Upper lobe of left lung (tissue), 6 donors: Measurements from ENCODE around the gene METTL3. TPM values are rescaled to one million over a fixed set of nuclear protein-coding genes. Genes with fewer than 3 reads are reported as not detected.

Experiments used
- ATAC-seq, 2 donors: fragments of 200-7000 bp; cut with Tn5 transposase; one replicate each; pipeline ENCODE4 v1.9.1; 2022; ENCODE audit warnings: mild to moderate bottlenecking in 2 of 2, moderate library complexity in 2 of 2; ENCODE audit not compliant: low FRiP score in 2 of 2
- DNase-seq, 2 donors: peaks; one replicate each; pipeline ENCODE4 v3.0.0-alpha.2; 2019 to 2020
- H3K27ac ChIP-seq, 4 donors: fragments of 200-600 bp; sonication (generic); one replicate each; pipeline ENCODE4 v1.5.1; 2016 to 2019
- H3K27me3 ChIP-seq, 4 donors: fragments of 200-600 bp; sonication (generic); one replicate each; pipeline ENCODE4 v1.5.1; 2017 to 2019
- H3K36me3 ChIP-seq, 4 donors: fragments of 200-600 bp; sonication (generic); one replicate each; pipeline ENCODE4 v1.5.1; 2016 to 2019
- H3K4me1 ChIP-seq, 4 donors: fragments of 200-600 bp; sonication (generic); one replicate each; pipeline ENCODE4 v1.5.1; 2018 to 2019
- H3K4me3 ChIP-seq, 4 donors: fragments of 200-600 bp; sonication (generic); one replicate each; pipeline ENCODE4 v1.5.1; 2017 to 2019; ENCODE audit warnings: mild to moderate bottlenecking in 2 of 4, moderate library complexity in 1 of 4
- H3K9me3 ChIP-seq, 4 donors: fragments of 200-600 bp; sonication (generic); one replicate each; pipeline ENCODE4 v1.5.1; 2018 to 2019
- CTCF ChIP-seq, 6 experiments: fragments of 450-650 bp in 4 of 6; fragments of 200-600 bp in 2 of 6; sonication (generic) in 2 of 6; IDR thresholded peaks; one replicate each; pipeline ENCODE4 v1.5.1; 2016 to 2019; ENCODE audit warnings: antibody characterized with exemption in 6 of 6
- EP300 ChIP-seq, 4 donors: sonication (generic); formaldehyde crosslinking; IDR thresholded peaks; one replicate each; pipeline ENCODE4 v1.5.1; 2017; ENCODE audit warnings: antibody characterized with exemption in 4 of 4, control low read depth in 2 of 4
- POLR2A ChIP-seq, 4 donors: fragments of 450-650 bp; IDR thresholded peaks; one replicate each; pipeline ENCODE4 v1.5.1; 2016 to 2017; ENCODE audit warnings: antibody characterized with exemption in 4 of 4, mild to moderate bottlenecking in 2 of 4
- POLR2AphosphoS5 ChIP-seq, 2 donors: sonication (generic); formaldehyde crosslinking; IDR thresholded peaks; one replicate each; pipeline ENCODE4 v1.5.1; 2017; ENCODE audit warnings: antibody characterized with exemption in 2 of 2
- WGBS, 2 donors: methylation state at CpG; one replicate each; pipeline ENCODE4 v1.1.5; 2017 to 2018; 5-methylcytosine and 5-hydroxymethylcytosine counted together
- total RNA-seq, 6 donors: library from RNA; depleted of rRNA in 4 of 6; stranded (reverse); fragments of >200 nt in 4 of 6; gene quantifications; one replicate each; pipeline versions ENCODE4 v1.1.0 to v1.2.1, GENCODE V29; 2016 to 2021
- donor health status: DM: no; HTN: no; CAD: no; lungs with moderate emphysema.
- donor health status: DM: no; HTN: yes; CAD: no; lungs with severe emphysema.

Gene METTL3
- total RNA-seq, 6 donors from 2014 or later = 41.7 to 126 (median 47.7) TPM

- H3K27me3 ChIP-seq = no peaks in the 10 kb centered on the region
Measured at GRCh38 chr14:21526672-21527317, 15.7 kb upstream of the METTL3 start.

GRCh38 chr14:21525962-21526671 is 15.0 kb upstream of the METTL3 start, which contains the start of gene SALL2:
Gene SALL2, minus strand, starts transcription at chr14:21526346. Its CDS starts 219 bp downstream, at chr14:21526127.
- Histone ChIP-seq H3K27ac (peak within 1 kb of the TSS; percentile 65 to 78 (median 72)), H3K4me3 (peak within 1 kb of the TSS; percentile 39 to 90 (median 73)), H3K27me3 (no peaks in the 10 kb centered on the region), H3K36me3 (no peaks in the 10 kb centered on the region), H3K4me1 (peaks cover 3 to 26% (median 15%) of the 10 kb centered on the region in 4 donors), H3K9me3 (no peaks in the 10 kb centered on the region)
- peak; percentile 85 to 88 for DNase-seq
- peak; percentile 84 to 93 for ATAC-seq
- WGBS, 2 donors = 0 to 1% methylated on average over 25 to 42 of the region's 43 CpGs
- TF ChIP-seq EP300 (IDR thresholded peaks at IDR 0.05) = no peak
- TF ChIP-seq POLR2A (IDR thresholded peaks at IDR 0.05) = peak in 1 of 4 donors; percentile 34

More at GRCh38 chr14:21526672-21527317, 15.7 kb upstream of the METTL3 start:
- DNase-seq (no peak), ATAC-seq (no peak)
- Histone ChIP-seq H3K4me1 (peaks cover 3 to 24% (median 14%) of the 10 kb centered on the region in 4 donors), H3K27ac (peak overlapping the region; percentile 65 to 78 (median 72)), H3K4me3 (peak overlapping the region; percentile 39 to 90 (median 73)), H3K9me3 (no peaks in the 10 kb centered on the region), H3K36me3 (no peaks in the 10 kb centered on the region)
- 16 to 24% methylated on average over 13 of the region's 13 CpGs for WGBS, 2 donors
- TF ChIP-seq EP300 (IDR thresholded peaks at IDR 0.05) (no peak), POLR2A (IDR thresholded peaks at IDR 0.05) (no peak), POLR2AphosphoS5 (IDR thresholded peaks at IDR 0.05) (no peak), CTCF (IDR thresholded peaks at IDR 0.05) (no peak)

GRCh38 chr14:21525571-21525961 is 14.4 kb upstream of the METTL3 start:
- TF ChIP-seq POLR2A (IDR thresholded peaks at IDR 0.05) (no peak), CTCF (IDR thresholded peaks at IDR 0.05) (no peak), POLR2AphosphoS5 (IDR thresholded peaks at IDR 0.05) (no peak), EP300 (IDR thresholded peaks at IDR 0.05) (no peak)
- DNase-seq (no peak), ATAC-seq (peak; percentile 23 to 28)
- Histone ChIP-seq H3K4me1 (peaks cover 3 to 26% (median 15%) of the 10 kb centered on the region in 4 donors), H3K4me3 (peak overlapping the region; percentile 39 to 90 (median 73)), H3K27me3 (no peaks in the 10 kb centered on the region), H3K9me3 (no peaks in the 10 kb centered on the region), H3K27ac (peak overlapping the region; percentile 65 to 78 (median 72)), H3K36me3 (no peaks in the 10 kb centered on the region)
- 49 to 63% methylated on average over 9 to 10 of the region's 12 CpGs for WGBS, 2 donors

GRCh38 chr14:21524575-21525490 is 13.7 kb upstream of the METTL3 start:
- no peaks in the 10 kb centered on the region for H3K36me3 ChIP-seq
- ATAC-seq = no peak
- peak overlapping the region in 2 of 4 donors; percentile 70 to 73 for H3K27ac ChIP-seq
- no peak for DNase-seq
- no peaks in the 10 kb centered on the region for H3K9me3 ChIP-seq
- peaks cover 3 to 26% (median 15%) of the 10 kb centered on the region in 4 donors for H3K4me1 ChIP-seq
- no peaks in the 10 kb centered on the region for H3K27me3 ChIP-seq
- TF ChIP-seq POLR2AphosphoS5 (IDR thresholded peaks at IDR 0.05) (no peak), POLR2A (IDR thresholded peaks at IDR 0.05) (no peak), CTCF (IDR thresholded peaks at IDR 0.05) (no peak), EP300 (IDR thresholded peaks at IDR 0.05) (no peak)
- WGBS, 2 donors = 82 to 90% methylated on average over 5 to 17 of the region's 18 CpGs
- peak overlapping the region in 2 of 4 donors; percentile 73 to 90 for H3K4me3 ChIP-seq
